RWPE1 (cell line): ENCODE data around the gene PSMG3.

Source experiments
- CTCF ChIA-PET: fragments of 350-600 bp; sonication (Branson Sonifier 250); formaldehyde crosslinking; extraction: SDS; loops from one replicate; lab custom pipeline; 2021; lab: Yijun Ruan, JAX
- POLR2A ChIA-PET: fragments of 400-600 bp; formaldehyde crosslinking; extraction: SDS; loops from one replicate; lab custom pipeline; 2020; ENCODE audit warnings: antibody characterized with exemption; ENCODE audit not compliant: low non-redundant PET; lab: Yijun Ruan, JAX
- DNase-seq: peaks from one replicate; pipeline ENCODE4 v3.0.0; 2012; ENCODE audit warnings: low spot score
- H3K27ac ChIP-seq: fragments of 450-650 bp; 2 replicates; pipeline ENCODE4 v1.5.1; 2017
- CTCF ChIP-seq: fragments of 450-650 bp; conservative IDR thresholded peaks from 2 replicates; pipeline ENCODE4 v1.5.1; 2017; ENCODE audit warnings: low read depth, mild to moderate bottlenecking

Gene PSMG3

DNA sequence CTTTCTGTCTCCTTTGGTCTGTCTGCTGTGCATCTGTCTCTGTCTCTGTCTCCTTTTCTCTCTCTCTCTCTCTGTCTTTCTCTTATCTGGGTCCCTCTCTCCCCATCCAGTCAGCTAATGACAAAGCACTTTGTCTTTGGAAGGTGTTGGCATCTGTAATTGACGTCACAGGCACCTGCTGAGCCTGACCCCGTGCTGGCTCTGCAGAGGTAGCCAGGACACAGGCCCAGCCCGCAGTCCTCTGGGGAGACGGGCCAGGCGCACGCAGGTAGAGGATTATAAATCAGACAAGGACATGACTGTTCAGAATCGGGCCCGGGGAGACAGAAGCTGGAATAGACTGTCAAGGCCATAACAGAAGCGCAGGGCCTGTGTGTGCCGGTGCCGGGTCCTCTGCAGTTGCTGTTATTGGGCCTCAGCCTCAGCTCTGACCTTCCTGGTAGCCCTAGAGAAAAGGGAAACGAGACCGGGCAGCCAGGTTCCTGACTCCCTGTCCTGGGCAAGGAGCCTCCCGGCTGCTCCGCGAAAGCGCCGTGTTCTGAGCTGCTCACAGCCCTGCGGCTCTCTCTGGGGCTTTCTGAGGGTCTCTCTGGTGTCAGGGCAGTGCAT is 10.7 kb upstream of the PSMG3 start:
- CTCF ChIA-PET = no interaction called here

DNA sequence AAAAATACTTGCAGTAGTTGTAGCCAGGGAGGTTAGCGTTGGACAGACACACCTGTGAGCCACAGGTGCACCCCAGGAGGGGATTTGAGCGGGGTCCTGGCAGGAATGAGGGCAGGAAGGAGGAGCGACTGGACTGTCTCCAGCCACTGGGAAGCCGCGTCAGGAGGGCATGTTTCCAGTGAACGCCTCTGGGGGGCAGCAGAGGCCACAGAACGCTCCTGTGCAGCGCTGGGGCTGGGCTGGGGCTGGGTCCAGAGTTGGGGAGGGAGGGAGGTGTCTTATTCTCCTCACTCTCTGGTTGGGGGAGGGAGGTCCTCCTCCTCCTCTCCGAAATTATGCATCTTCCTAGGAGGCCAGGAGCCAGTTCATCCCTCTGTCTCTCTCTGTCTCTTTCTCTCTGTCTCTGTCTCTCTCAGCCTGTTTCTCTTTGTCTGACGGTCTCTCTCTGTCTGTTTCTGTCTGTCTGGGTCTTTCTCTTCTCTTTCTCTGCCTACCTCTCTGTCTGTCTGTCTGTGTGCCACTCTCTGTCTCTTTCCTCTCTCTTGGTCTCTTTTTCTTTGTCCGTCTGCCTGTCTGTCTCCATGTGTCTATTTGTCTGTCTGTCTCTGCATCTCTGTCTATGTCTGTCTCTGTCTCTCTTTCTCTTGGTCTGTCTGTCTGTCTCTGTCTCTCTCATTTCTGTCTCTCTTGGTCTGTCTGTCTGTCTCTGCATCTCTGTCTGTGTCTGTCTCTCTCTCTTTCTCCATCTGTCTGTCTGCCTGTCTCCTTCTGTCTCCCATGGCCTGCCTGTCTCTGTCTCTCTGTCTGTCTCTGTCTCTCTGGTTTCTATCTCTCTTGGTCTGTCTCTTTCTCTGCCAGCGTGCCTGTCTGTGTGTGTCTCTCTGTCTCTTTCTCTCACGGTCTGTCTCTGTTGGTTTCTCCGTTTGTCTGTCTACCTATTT is 9.9 kb upstream of the PSMG3 start:
- no peak overlapping the region for H3K27ac ChIP-seq
- DNase-seq = peak; percentile 76
- TF ChIP-seq CTCF = peak; percentile 95
- ChIA-PET CTCF (interaction anchor here (0.6 to 0.9 kb wide), 10 partner anchors 106 to 768 kb away, joined by 3 to 9 read pairs (median 4); no protein-coding TSS in a partner anchor), POLR2A (no interaction called here)

More for the DNA sequence above, 10.7 kb upstream of the PSMG3 start:
- POLR2A ChIA-PET = no interaction called here
- TF ChIP-seq CTCF = no peak
- H3K27ac ChIP-seq = no peak overlapping the region
- DNase-seq = no peak

GRCh38 chr7:1578513-1578912 is 8.7 kb upstream of the PSMG3 start:
- POLR2A ChIA-PET = no interaction called here
- H3K27ac ChIP-seq = no peak overlapping the region
- TF ChIP-seq CTCF = no peak
- CTCF ChIA-PET = interaction anchor here (0.6 to 0.9 kb wide), 4 partner anchors 63 to 631 kb away, joined by 3 to 9 read pairs (median 4); no protein-coding TSS in a partner anchor
- DNase-seq = no peak

- no peak for DNase-seq
- H3K27ac ChIP-seq = no peak overlapping the region
- POLR2A ChIA-PET = no interaction called here
- TF ChIP-seq CTCF = no peak
- CTCF ChIA-PET = interaction anchor here (0.6 kb wide), 1 partner anchor 145 kb away, joined by 3 read pairs; no protein-coding TSS in a partner anchor
Observed at GRCh38 chr7:1576521-1577253, 6.9 kb upstream of the PSMG3 start.

- no peak overlapping the region for H3K27ac ChIP-seq
- CTCF ChIA-PET = no interaction called here
- POLR2A ChIA-PET = no interaction called here
- DNase-seq = no peak
- TF ChIP-seq CTCF = no peak
Observed at GRCh38 chr7:1575809-1576208, 6.0 kb upstream of the PSMG3 start.
